ENCODE measurements around the gene GABARAPL1. TPM values are rescaled to one million over a fixed set of nuclear protein-coding genes. Genes with fewer than 3 reads are reported as not detected.
"Not testable (repeated sequence)": the region's sequence is repeated elsewhere in the genome, so short reads cannot be mapped to it uniquely, and the experiment has no call there.

Gene GABARAPL1
- total RNA-seq = 44.8 TPM

- DNase-seq (ENCODE audit: low spot score in 2 of 2) = peak; percentile 80 to 85
Measured at GRCh38 chr12:10212739-10213131, at the start of gene GABARAPL1. GABARAPL1 (plus strand) TSS chr12:10212877; CDS start chr12:10213130, 253 bp downstream.

GRCh38 chr12:10163084-10163483 is 49.6 kb upstream of the GABARAPL1 start:
- FAIRE-seq (no peak), DNase-seq (ENCODE audit: low spot score in 2 of 2) (no peak)

More at GRCh38 chr12:10212739-10213131, at the start of gene GABARAPL1:
- FAIRE-seq = no peak

GRCh38 chr12:10165421-10165820 is 47.3 kb upstream of the GABARAPL1 start:
- FAIRE-seq (no peak), DNase-seq (ENCODE audit: low spot score in 2 of 2) (no peak)

GRCh38 chr12:10167599-10167998 is 45.1 kb upstream of the GABARAPL1 start:
- FAIRE-seq = no peak
- no peak for DNase-seq (ENCODE audit: low spot score in 2 of 2)

- no peak for FAIRE-seq
- no peak for DNase-seq (ENCODE audit: low spot score in 2 of 2)
Measured at GRCh38 chr12:10169104-10169503, 43.6 kb upstream of the GABARAPL1 start.

GRCh38 chr12:10170216-10170615 is 42.5 kb upstream of the GABARAPL1 start:
- DNase-seq (ENCODE audit: low spot score in 2 of 2) (no peak), FAIRE-seq (no peak)

- FAIRE-seq (no peak), DNase-seq (ENCODE audit: low spot score in 2 of 2) (no peak)
Measured at GRCh38 chr12:10171973-10172728, 40.5 kb upstream of the GABARAPL1 start, which contains the start of gene OLR1. OLR1 (minus strand) TSS chr12:10172132; CDS start chr12:10172077, 55 bp downstream.

GRCh38 chr12:10174986-10175614 is 37.6 kb upstream of the GABARAPL1 start:
- no peak for DNase-seq (ENCODE audit: low spot score in 2 of 2)
- FAIRE-seq = no peak

GRCh38 chr12:10175846-10176636 is 36.6 kb upstream of the GABARAPL1 start:
- DNase-seq (ENCODE audit: low spot score in 2 of 2) (no peak), FAIRE-seq (no peak)

- FAIRE-seq = no peak
Measured at GRCh38 chr12:10178821-10179220, 33.9 kb upstream of the GABARAPL1 start, which contains the start of gene TMEM52B. TMEM52B (plus strand) TSS chr12:10179032; CDS start chr12:10179575, 543 bp downstream.

GRCh38 chr12:10179776-10180181 is 32.9 kb upstream of the GABARAPL1 start:
- DNase-seq (ENCODE audit: low spot score in 2 of 2) (no peak), FAIRE-seq (no peak)

More at GRCh38 chr12:10178821-10179220, 33.9 kb upstream of the GABARAPL1 start, which contains the start of gene TMEM52B:
- DNase-seq (ENCODE audit: low spot score in 2 of 2) = no peak

- DNase-seq (ENCODE audit: low spot score in 2 of 2) (no peak), FAIRE-seq (no peak)
Measured at GRCh38 chr12:10182354-10183049, 30.2 kb upstream of the GABARAPL1 start.

- FAIRE-seq (no peak), DNase-seq (ENCODE audit: low spot score in 2 of 2) (no peak)
Measured at GRCh38 chr12:10184261-10184843, 28.3 kb upstream of the GABARAPL1 start.

- no peak for FAIRE-seq
Measured at GRCh38 chr12:10186299-10186698, 26.4 kb upstream of the GABARAPL1 start.

GRCh38 chr12:10186958-10187357 is 25.7 kb upstream of the GABARAPL1 start:
- not testable (repeated sequence) for FAIRE-seq; DNase-seq (ENCODE audit: low spot score in 2 of 2)

More at GRCh38 chr12:10186299-10186698, 26.4 kb upstream of the GABARAPL1 start:
- no peak for DNase-seq (ENCODE audit: low spot score in 2 of 2)

- DNase-seq (ENCODE audit: low spot score in 2 of 2) (no peak), FAIRE-seq (no peak)
Measured at GRCh38 chr12:10189653-10190052, 23.0 kb upstream of the GABARAPL1 start.

GRCh38 chr12:10190558-10191388 is 21.9 kb upstream of the GABARAPL1 start:
- FAIRE-seq = no peak

GRCh38 chr12:10191865-10192264 is 20.8 kb upstream of the GABARAPL1 start:
- no peak for DNase-seq (ENCODE audit: low spot score in 2 of 2)
- FAIRE-seq = no peak

More at GRCh38 chr12:10190558-10191388, 21.9 kb upstream of the GABARAPL1 start:
- DNase-seq (ENCODE audit: low spot score in 2 of 2) = peak; percentile 45 to 74
